AG04450 (cell line): ENCODE data around the gene DDN. TPM values are rescaled to one million over a fixed set of nuclear protein-coding genes. Genes with fewer than 3 reads are reported as not detected.
A peak's percentile ranks its signal among the peaks of the same experiment; 100 is the strongest.

Experiments
- CTCF ChIA-PET: fragments of 300-600, 350-600 bp; formaldehyde crosslinking; extraction: SDS; loops from one replicate; lab custom pipeline; 2022; ENCODE audit warnings: antibody characterized with exemption, inconsistent platforms; lab: Charles Lee
- POLR2A ChIA-PET: fragments of 350-600 bp; formaldehyde crosslinking; extraction: SDS; loops from one replicate; lab custom pipeline; 2021; ENCODE audit warnings: antibody characterized with exemption, inconsistent platforms; lab: Yijun Ruan, JAX
- DNase-seq: peaks from one replicate; pipeline ENCODE4 v3.0.0-alpha.2; 2011; ENCODE audit warnings: low read depth, low spot score
- H3K27ac ChIP-seq: one replicate; pipeline ENCODE4 v1.5.1; 2012; ENCODE audit warnings: low read depth, low read length, control low read depth
- H3K27me3 ChIP-seq: one replicate; pipeline ENCODE4 v1.6.0; 2012; ENCODE audit warnings: low read length; ENCODE audit not compliant: control insufficient read depth, insufficient read depth
- H3K4me3 ChIP-seq: 2 replicates; pipeline ENCODE4 v1.5.1; 2011; ENCODE audit warnings: mild to moderate bottlenecking, low read depth, low read length, control low read depth
- H3K9me3 ChIP-seq: 2 replicates; pipeline ENCODE4 v1.5.1; 2012; ENCODE audit warnings: low read length; ENCODE audit not compliant: control insufficient read depth, insufficient read depth
- polyA plus RNA-seq: library from polyadenylated mRNA; depleted of rRNA; stranded (reverse); fragments of >200 nt; gene quantifications from 2 replicates; pipeline ENCODE4 v1.2.3, GENCODE V29; 2011
- TF ChIP-seq, protein P1 (sequence below): IDR thresholded peaks from 2 replicates; pipeline ENCODE4 v1.5.1; 2011; ENCODE audit warnings: low read depth, low read length, control low read depth, inconsistent platforms

Gene DDN
- polyA plus RNA-seq, 1 experiment = 0.02 TPM

GRCh38 chr12:49018261-49019119, 19.3 kb upstream of the DDN start, which contains the start of gene PRKAG1:
Gene PRKAG1, minus strand, starts transcription at chr12:49018776. Its CDS starts 36 bp downstream, at chr12:49018740.
- Histone ChIP-seq H3K27ac (peak within 1 kb of the TSS; percentile 98), H3K9me3 (no peaks in the 10 kb centered on the region; the same call in 1 of the 2 replicates), H3K27me3 (no peaks in the 10 kb centered on the region), H3K4me3 (peak within 1 kb of the TSS; percentile 94)
- TF ChIP-seq, protein P1, sequence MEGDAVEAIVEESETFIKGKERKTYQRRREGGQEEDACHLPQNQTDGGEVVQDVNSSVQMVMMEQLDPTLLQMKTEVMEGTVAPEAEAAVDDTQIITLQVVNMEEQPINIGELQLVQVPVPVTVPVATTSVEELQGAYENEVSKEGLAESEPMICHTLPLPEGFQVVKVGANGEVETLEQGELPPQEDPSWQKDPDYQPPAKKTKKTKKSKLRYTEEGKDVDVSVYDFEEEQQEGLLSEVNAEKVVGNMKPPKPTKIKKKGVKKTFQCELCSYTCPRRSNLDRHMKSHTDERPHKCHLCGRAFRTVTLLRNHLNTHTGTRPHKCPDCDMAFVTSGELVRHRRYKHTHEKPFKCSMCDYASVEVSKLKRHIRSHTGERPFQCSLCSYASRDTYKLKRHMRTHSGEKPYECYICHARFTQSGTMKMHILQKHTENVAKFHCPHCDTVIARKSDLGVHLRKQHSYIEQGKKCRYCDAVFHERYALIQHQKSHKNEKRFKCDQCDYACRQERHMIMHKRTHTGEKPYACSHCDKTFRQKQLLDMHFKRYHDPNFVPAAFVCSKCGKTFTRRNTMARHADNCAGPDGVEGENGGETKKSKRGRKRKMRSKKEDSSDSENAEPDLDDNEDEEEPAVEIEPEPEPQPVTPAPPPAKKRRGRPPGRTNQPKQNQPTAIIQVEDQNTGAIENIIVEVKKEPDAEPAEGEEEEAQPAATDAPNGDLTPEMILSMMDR = peak; percentile 63
- peak; percentile 92 for DNase-seq
- ChIA-PET CTCF (interaction anchor here (0.6 to 4.6 kb wide), 7 partner anchors 9 to 315 kb away, joined by 3 to 34 read pairs (median 7); no protein-coding TSS in a partner anchor), POLR2A (interaction anchor here (0.5 to 1.0 kb wide), 5 partner anchors 11 to 205 kb away, joined by 3 to 5 read pairs (median 3); partner anchors contain the start of gene RHEBL1)

DNA sequence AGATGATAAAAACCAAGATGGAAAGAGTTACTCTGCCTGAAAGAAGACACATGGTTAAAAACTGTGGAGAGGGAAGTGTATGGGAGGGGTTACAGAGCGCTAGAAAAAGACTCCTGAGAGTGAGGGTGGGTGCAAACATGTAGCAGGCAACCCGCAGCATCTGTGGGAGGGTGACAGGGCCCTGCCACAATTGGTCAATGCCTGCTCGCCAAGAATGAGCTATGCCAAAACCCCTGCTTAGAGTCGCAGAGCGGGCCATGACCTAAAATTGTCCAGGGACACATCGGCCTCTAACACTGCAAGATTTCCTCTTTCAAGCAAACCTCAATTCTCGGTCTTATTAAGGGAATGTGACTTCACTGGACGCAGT, 18.7 kb upstream of the DDN start:
- TF ChIP-seq, protein P1 = 0 out of 2 replicates have a peak, but pooled peaks have one; percentile 25
- peak overlapping the region; percentile 98 for H3K27ac ChIP-seq
- no peaks in the 10 kb centered on the region for H3K27me3 ChIP-seq
- peak overlapping the region; percentile 94 for H3K4me3 ChIP-seq
- no peaks in the 10 kb centered on the region; the same call in 1 of the 2 replicates for H3K9me3 ChIP-seq
- DNase-seq = no peak
- ChIA-PET CTCF (interaction anchor here (1.0 to 4.6 kb wide), 3 partner anchors 9 to 21 kb away, joined by 3 to 34 read pairs (median 4); no protein-coding TSS in a partner anchor), POLR2A (interaction anchor here (0.9 to 1.0 kb wide), 3 partner anchors 12 to 205 kb away, joined by 3 to 5 read pairs (median 3); partner anchors contain the start of gene RHEBL1)

GRCh38 chr12:49015196-49015595, 16.0 kb upstream of the DDN start:
- Histone ChIP-seq H3K9me3 (no peaks in the 10 kb centered on the region; the same call in 1 of the 2 replicates), H3K27ac (no peak overlapping the region), H3K27me3 (no peaks in the 10 kb centered on the region), H3K4me3 (no peak overlapping the region)
- ChIA-PET POLR2A (no interaction called here), CTCF (interaction anchor here (1.4 to 4.6 kb wide), 3 partner anchors 18 to 162 kb away, joined by 4 to 34 read pairs (median 6); no protein-coding TSS in a partner anchor)
- TF ChIP-seq, protein P1 = no peak
- DNase-seq = no peak

- Histone ChIP-seq H3K27me3 (no peaks in the 10 kb centered on the region), H3K9me3 (no peaks in the 10 kb centered on the region; the same call in 1 of the 2 replicates), H3K4me3 (no peak overlapping the region), H3K27ac (no peak overlapping the region)
- TF ChIP-seq, protein P1 = peak; percentile 48
- ChIA-PET CTCF (interaction anchor here (0.5 to 4.6 kb wide), 6 partner anchors 18 to 161 kb away, joined by 3 to 34 read pairs (median 5); partner anchors contain the start of gene ARF3), POLR2A (no interaction called here)
- DNase-seq = no peak
These were observed 15.4 kb upstream of the DDN start for GRCh38 chr12:49014547-49014946.
